ENCODE results near the gene RAB40A. TPM values are rescaled to one million over a fixed set of nuclear protein-coding genes. Genes with fewer than 3 reads are reported as not detected.

The RAB40A gene
- total and polyA plus RNA-seq, 9 of the 15 experiments (the other 6 are each of a cell fraction or from before 2014, with no cell fraction given), result 0.07 to 0.15 (median 0.10) TPM; not detected in 3

- TF ChIP-seq ZNF263 (CRISPR knock-in tag; IDR thresholded peaks at IDR 0.05; ENCODE audit: borderline replicate concordance) (no peak), MTA1 (IDR thresholded peaks at IDR 0.05; ENCODE audit: borderline replicate concordance) (no peak), CSDE1 (IDR thresholded peaks at IDR 0.05) (no peak), SOX6 (IDR thresholded peaks at IDR 0.05) (no peak), HLTF (IDR thresholded peaks at IDR 0.05) (no peak), OTX1 (CRISPR knock-in tag; IDR thresholded peaks at IDR 0.05) (no peak), ARID1B (IDR thresholded peaks at IDR 0.05) (peak; percentile 51; the same call in 1 of the 2 replicates), ZNF133 (CRISPR knock-in tag; IDR thresholded peaks at IDR 0.05) (no peak), SMARCB1 (IDR thresholded peaks at IDR 0.05; ENCODE audit: insufficient read length, low read depth) (no peak), HSF4 (CRISPR knock-in tag; IDR thresholded peaks at IDR 0.05; ENCODE audit: borderline replicate concordance) (no peak), HDAC3 (IDR thresholded peaks at IDR 0.05; ENCODE audit: borderline replicate concordance, partially characterized antibody) (no peak), ZNF311 (CRISPR knock-in tag; IDR thresholded peaks at IDR 0.05) (no peak), KDM2B (CRISPR knock-in tag; IDR thresholded peaks at IDR 0.05) (no peak), TEAD4 (IDR thresholded peaks at IDR 0.05; ENCODE audit: low read length) (peak; percentile 64), TEAD4 (CRISPR knock-in tag; IDR thresholded peaks at IDR 0.05; ENCODE audit: borderline replicate concordance) (no peak), NFRKB (IDR thresholded peaks at IDR 0.05; ENCODE audit: low read depth) (no peak), TAL1 (IDR thresholded peaks at IDR 0.05) (peak; percentile 68), ATF6 (CRISPR knock-in tag; IDR thresholded peaks at IDR 0.05) (no peak), POLR2AphosphoS2 (IDR thresholded peaks at IDR 0.05; ENCODE audit: low read length) (no peak), E2F3 (CRISPR knock-in tag; IDR thresholded peaks at IDR 0.05) (no peak), COPS2 (conservative IDR thresholded peaks at IDR 0.05) (no peak), ETV5 (CRISPR knock-in tag; IDR thresholded peaks at IDR 0.05; ENCODE audit: low read depth) (no peak), ZNF143 (CRISPR knock-in tag; IDR thresholded peaks at IDR 0.05) (no peak), GATAD2A (IDR thresholded peaks at IDR 0.05) (no peak), TFE3 (CRISPR knock-in tag; IDR thresholded peaks at IDR 0.05) (no peak), FOXA3 (CRISPR knock-in tag; conservative IDR thresholded peaks at IDR 0.05 in 1 of 2, IDR thresholded peaks at IDR 0.05 in 1 of 2) (no peak)
These were observed 51.4 kb downstream of the RAB40A start (continued) for GRCh38 chrX:103467887-103468286.

All from K562 (cell line).